GM18868 (cell line): ENCODE results near the gene ASTN1.

Experiments
- ATAC-seq: cut with Tn5 transposase; IDR thresholded peaks from one replicate; pipeline ENCODE4 v1.9.1; 2021; ENCODE audit warnings: mild to moderate bottlenecking, moderate library complexity; ENCODE audit not compliant: unreplicated experiment

ASTN1 gene

DNA sequence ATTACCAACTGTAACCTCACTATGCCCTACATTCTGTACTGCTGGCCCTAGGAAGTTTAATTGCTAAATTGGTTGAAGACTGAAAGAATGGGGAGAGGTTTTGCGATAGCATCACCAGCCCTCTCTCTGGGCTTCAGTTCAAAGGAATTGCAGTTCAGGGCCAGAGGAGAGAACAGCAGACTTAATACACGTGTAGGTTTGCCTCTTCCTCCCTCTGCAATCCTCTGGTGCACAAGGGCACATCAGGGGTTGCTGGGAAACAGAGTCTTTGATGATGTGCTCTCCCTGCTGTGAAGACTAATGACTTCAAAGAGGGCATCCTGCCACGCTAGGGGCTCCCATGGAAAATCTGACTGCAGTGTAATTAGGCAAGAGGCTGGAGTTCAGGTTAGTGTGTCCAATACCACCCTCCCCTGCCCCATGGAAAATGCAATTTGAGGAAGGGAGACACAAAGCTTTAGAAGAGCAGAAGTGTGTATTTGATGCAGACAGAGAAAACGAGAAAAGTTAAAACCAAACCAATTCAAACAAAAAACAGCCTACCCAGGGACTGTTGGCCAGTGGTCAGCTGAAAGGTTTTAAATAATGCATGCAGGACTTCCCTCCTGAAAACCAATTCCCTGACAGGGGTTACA is 167.9 kb downstream of the ASTN1 start:
- ATAC-seq = no peak

DNA sequence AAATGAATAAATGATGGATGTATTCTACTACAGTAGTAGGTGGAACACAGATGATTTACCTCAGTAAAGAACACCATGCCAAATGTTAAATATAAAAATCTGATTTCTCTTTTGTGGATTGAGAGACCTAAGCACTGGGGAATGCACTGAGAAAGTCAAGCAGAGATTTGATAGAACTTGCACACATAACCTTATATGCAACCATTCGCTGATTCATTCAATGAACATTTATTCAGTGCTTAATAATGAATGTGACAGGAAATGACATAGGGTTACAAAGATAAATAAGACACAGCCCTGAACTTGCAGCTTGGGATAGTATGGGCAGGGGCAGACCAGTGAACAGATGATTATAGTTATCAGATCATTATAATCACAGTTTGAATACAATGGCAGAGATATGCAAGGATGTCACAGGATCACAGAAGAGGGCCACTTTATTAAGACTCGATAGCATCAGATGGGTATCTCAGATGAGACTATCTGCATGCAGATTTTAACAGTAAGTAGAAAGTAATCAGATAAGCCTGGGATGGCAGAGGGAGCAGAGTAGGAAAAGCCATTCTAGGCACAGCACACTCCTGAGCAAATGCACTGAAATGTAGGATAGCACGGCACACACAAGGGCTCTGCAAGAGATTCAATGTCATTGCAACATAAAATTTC is 169.4 kb downstream of the ASTN1 start:
- ATAC-seq = no peak

DNA sequence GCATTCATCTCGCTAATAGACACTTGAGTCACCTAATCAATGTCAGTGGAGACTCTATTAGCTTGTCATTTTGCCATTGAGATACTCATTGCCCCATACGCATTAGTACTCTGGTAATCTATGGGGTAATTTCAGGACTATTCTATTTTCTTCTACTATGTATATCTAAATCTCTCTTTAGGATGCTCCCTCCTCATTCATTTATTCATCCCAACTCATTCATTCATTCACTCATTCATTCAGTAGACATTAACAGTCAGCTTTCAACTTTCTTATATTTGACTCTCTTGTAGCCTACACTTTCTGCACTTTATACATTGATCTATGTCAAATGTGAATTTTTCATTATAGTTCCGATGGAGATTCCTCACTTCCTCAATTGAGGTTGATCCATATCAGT is 170.9 kb downstream of the ASTN1 start:
- ATAC-seq = no peak

DNA sequence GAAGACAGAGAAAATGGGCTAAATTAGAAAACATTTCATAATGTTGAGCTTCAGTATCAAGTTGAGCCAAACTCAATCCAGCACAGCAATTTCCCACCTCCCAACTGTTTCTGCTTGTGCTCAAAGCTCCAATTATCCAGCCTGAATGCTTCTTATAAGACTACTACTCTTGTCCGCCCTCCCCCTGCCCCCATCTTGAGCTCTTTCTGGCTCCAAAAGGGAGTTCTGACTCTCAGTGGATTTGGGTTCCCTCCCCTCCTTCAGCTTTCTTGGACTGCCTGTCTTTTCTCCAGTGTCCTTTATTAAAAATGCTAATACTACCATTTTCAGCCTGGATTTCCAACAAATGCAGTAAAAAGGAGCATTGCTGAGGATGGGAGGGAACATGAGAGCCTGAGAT is 174.8 kb downstream of the ASTN1 start:
- ATAC-seq = no peak

DNA sequence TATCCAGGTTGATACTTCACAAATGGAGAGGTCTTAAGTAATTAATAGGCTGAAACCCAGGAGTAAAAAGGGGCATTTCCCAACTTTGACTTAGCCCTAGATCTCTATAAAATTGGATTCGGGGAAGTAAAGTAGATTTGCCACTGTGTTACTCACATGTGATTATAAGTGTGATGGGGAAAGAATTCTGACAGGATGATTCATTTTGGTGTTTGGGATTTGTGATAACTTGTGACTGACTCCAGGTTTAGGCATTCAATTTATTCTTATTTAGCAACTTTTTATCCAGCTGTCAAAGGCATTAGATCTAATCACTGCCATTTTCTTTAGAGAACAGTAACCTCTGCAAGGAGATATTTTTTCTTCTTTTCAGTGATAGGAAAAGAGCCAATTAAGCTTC is 175.5 kb downstream of the ASTN1 start:
- no peak for ATAC-seq

DNA sequence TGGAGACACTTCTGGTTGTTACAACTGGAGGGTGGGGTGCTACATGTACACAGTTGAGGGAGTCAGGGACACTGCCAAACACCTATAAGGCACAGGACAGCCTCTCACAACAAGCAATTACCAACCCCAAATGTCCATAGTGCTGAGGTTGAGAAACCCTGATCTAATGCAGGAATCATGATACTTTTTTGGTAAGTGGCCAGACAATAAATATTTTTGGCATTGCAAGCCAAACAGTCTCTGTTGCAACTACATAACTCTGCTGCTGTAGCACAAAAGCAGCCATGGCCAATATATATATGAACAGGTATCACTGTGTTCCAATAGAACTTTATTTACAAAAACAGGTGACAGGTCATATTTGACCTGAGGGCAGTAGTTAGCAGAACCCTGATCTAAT is 177.5 kb downstream of the ASTN1 start:
- no peak for ATAC-seq

DNA sequence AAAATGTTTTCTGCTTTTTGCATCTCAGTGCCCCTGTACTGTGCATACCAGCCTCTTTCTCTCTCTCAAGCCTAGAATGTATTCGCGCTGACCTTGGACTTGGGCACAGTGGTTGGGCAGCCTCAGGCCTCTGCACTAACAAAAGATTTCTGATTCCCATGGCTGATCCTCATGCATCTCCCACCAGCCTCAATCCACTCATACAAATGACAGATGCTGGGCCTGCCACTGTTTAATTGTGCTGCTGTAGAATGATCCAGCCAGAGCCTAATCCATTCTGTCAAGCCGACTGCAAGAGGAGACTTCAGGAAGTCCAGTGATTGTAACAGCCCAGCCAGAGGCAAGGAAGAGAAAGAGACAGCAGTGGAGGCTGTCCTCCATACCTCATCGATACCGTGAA is 180.8 kb downstream of the ASTN1 start:
- ATAC-seq = no peak

DNA sequence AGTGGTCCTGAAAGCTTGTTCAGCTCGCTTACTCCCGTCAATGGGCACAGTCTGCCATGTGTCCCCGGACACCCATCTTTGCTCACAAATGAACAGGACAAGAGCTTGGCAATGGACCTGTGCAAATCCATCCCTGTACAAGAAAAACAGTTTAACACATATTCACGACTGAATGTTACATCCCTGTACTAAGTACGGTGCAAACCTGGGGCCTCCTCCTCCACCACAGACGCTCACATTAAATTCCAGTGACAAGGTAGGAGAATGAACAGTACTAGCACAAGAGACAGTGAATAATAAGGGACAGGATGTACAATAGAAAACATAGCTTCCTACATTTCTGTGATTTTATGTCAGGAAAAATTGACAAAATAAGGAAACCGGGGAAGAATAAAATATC is 187.7 kb downstream of the ASTN1 start:
- no peak for ATAC-seq

DNA sequence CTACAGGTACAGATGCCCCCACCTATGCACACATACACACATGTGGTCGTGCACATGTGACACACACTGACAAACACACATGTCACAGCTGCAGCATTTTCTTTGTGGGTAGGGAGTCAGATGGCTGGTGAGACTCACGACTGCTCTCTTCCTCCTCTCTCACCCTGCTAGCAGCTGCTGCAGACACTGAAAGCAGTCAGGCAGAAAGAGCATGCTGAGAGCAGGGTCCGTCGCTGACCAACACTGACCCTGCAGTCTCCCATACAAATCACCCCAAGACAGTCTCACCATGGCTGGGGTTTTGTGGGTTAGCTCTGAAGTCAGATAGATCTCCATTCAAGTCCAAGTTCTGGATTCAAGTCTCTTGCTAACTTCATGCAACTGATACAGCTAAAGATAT is 188.3 kb downstream of the ASTN1 start:
- no peak for ATAC-seq

DNA sequence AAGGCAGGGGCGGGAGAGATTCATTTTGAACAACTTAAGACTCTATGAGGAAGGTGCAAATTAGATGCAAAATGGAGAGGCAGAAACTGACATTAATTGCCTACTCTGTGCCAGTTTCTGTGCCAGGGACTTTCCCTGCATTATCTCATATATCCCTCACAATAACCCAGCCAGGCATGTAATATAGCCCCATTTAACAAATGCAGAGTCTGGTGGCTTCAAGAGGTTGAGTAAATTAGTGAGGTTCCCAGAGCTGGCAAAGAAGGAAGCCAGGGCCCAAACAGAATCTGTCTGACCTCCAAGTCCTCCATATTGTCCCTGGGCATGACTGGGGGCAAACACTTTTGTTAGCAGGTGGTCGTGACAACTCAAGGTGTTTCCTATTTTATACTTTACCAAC is 199.8 kb downstream of the ASTN1 start:
- no peak for ATAC-seq

DNA sequence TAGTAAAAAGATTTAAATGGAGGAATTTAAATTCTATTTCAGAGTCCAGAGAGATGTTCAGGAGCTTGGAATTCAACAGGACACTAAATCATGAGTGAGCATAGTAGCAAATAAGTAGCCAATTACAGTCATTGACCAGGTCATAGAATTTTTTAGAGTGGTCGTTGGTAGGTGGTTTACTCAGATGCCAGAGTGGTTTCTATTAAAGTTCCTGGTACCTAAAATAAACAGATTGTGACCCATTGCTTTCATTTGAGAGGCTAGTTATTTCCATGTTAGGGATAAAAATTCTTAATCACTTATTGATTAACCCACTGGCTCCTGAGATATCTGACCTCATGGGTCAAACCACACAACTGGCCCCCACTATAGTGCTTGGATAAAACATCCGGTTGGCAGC is 201.3 kb downstream of the ASTN1 start:
- no peak for ATAC-seq

DNA sequence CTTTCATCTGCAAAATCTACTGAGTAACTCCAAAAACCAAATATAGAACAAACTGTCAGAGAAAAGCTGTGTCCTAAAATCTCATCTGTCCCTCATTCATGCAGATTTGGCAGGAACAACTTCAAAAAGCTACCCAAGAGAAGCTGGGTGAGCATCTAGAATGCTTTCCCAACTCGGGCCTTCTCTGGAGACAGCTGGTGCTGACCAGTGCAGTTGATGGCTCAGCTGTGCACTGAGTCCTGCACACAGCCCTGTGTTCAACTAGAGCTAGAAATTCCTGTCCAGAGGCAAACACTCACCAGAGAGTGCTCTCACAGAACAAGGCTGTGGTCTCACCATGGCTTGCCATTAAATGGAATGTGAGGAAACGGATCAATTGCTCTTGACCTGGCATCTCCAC is 202.8 kb downstream of the ASTN1 start:
- ATAC-seq = no peak

DNA sequence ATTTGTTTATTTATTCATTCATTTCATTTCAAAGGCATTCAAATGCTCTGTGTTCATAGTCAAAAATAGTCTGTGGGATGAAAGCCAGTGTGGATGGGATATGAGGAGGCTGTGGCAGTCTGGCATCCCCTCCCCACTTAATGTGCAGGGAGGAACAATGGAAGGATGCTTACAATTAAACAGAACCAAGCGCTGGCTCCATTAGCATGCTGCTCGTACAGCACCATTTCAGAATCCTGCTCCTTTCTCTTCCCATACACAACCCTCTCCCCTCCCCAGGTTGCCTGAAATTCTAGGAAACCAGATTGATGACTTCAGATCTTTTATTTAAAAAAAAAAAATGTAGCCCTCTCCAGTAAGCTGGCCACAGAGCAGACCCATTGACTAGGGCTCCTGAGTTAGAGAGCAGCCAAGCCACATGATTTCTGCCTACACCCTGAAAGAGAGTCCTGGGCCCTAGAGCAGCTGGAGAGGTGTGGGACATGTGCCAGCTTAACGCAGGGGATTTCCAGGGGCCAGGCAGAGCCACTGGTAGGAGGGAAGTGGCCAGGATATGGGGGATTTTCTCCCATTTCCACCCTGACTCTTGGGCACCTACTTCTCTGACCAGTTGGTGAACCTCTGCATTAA is 205.2 kb downstream of the ASTN1 start:
- ATAC-seq = no peak

DNA sequence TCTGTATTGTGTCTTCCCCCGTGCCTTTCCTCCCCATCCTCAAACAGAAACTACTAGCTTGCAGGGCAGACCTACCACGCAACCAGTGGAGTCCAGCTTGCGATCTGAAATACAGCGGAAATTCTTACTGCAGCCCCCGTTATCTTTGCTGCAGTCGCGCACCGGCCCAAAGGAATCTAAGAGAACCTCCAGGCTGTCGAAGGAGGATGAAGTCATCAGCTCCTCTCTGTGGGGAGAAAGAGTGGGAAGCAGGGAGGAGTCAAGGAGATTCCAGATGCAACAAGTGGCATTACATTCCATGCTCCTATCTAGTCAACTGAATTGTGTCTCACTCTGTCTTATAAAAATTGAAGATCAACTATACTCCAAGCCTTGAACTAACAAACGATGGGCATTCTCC is 206.9 kb downstream of the ASTN1 start:
- no peak for ATAC-seq

DNA sequence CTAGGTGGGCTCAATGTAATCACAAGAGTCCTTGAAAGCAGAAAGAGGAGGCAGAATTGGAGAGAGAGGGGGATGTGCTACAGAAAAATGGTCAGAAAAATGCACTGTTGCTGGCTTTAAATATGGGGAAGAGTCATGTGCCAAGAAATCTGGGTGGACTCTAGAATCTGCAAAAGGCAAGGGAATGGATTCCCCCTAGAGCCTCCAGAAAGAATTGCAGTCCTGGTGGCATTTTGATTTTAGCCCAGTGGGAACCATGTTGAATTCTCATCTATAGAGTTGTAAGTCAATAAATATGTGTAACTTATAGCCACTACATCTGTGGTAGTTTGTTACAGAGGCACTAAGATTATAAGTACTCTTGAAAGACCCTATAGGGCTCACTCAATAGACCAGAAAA is 210.3 kb downstream of the ASTN1 start:
- peak; percentile 57 for ATAC-seq

DNA sequence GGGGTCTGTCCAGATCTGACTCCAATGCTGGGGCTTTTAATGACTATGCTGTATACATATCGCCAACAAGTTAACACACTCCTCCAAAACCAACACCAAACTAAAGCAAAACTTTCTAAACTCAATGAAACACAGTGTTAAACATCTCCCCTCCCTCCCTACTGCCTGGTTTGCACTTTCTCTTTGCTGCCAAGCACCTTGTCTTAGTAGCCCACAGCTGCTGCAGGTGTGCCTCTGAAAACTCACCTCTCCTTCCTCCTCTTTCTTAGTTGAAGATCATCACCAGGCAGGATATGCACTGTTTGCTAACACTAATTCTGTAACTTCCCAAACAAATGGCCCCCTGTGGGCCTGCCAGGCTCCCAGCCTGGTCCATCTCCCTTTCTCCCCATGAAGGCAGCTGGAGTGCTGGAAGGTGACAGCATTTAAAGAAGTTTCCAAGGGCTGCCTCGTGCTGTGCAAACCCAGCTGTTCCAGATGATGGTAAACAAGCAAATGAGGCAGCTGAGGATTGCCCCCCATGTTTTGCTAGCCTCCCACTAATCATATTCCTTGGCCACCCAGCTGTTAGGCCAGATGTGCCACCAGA is 213.7 kb downstream of the ASTN1 start:
- ATAC-seq = no peak

DNA sequence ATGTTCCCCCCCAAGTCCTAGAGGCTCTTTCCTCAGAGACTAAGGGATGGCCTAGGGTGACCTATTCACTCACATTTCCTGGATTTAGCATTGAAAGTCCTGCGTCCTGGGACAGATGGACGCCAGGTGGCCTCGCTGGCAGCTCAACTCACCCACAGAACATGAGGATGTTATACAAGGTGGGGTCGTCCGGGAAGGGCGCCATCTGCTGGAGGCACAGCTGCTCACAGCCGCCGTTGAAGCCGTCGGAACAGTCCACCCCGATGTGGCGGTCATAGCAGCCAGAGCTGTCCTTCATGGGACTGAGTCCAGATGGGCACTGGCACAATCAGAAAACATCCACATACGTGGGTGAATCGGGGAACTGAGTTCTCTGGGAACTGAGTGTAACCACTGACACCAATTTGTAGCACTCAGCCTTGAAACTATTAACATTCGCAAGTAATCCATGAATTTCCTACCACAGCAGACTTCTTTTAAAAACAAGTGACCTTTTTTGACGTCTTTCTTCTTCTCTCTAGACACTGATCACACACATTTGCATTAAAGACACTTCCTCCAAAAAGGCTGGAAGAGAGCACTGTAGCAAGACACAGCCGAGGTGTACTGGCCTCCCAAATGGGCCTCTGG is 215.4 kb downstream of the ASTN1 start:
- peak; percentile 80 for ATAC-seq

DNA sequence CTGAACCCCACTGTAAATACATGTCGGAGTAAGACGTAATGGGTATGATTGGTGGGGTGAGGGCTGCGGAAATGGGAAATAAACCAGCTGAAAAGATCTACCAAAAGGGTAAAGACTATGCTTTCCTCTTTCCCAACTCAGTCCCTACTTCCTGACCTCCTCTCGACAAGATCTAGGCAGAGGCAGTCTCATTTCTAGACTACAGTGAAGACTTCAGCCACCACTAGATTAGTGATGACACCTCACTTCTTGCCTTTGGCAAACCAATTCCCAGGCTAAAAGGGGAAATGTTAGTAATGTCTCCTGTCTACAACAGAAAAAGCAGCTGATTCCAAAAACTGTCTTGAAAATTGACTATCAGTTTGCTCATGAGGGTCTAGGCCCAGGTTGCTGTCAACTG is 219.9 kb downstream of the ASTN1 start:
- no peak for ATAC-seq

DNA sequence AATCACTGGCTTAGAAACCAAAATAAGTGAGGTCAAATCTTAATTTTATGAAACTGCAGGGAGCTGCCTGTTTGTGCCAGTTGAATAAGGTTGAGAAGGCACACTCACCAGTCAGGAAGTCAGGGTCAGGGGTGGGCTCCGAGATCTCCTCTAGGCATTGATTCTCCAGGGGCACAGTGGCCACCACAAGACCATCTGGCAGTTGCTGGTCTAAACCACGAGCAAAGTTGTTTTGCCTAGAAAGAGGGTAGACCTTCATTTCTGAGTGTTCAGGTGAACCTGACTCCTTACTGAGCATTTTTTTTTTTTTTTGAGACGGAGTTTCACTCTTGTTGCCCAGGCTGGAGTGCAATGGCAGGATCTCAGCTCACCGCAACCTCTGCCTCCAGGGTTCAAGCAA is 220.7 kb downstream of the ASTN1 start:
- ATAC-seq = no peak

DNA sequence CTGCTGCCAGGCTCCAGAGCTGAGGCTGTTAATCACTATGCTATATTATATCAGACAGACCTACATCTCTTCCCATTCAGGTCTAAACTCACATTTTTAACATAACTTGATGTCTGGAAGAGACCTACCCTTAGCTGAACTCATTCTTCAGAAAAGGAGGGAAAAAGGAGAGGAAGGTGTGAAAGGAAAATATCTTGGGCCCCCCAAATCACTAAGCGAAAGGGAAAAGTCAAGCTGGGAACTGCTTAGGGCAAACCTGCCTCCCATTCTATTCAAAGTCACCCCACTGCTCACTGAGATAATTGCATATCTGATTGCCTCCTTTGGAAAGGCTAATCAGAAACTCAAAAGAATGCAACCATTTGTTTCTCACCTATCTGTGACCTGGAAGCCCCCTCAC is 222.2 kb downstream of the ASTN1 start:
- ATAC-seq = no peak

DNA sequence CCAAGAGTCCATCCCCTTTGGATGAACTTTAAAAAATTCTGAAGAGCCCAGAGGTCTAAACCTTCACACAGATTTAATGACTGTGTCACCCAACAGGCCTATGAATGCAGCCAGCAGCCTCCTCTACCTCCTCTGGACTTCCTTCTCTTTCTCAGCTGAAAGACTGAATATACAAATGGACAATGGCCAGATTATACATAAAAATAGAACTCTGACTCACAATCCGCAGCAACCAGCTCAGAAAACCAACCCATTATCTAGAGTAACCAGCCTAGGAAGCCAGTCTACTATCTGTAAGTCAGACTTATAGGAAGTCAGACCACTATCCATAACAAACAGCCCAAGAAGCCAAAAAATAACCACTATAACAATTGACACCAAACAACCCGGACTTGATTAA is 224.5 kb downstream of the ASTN1 start:
- no peak for ATAC-seq

DNA sequence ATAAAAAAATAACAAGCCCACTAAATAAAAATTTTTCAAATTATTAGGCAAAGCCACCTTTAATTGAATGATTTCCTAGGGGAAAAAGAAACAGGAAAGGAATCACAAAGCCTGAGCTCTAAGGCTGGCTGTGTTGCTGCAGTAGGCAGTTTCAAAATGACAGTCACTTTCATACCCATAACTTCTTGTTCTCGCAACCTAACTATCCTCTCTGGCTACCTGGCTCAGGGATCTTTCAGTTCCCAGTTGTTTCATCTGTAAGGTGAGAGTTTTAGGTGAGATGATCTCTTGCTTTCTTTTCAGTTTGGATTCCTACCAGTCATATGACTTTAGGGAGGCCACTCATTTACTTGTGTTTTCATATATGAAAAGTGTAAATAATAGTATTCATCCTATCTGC is 226.1 kb downstream of the ASTN1 start:
- peak; percentile 86 for ATAC-seq
